ENCODE measurements around the gene GSKIP. TPM values are rescaled to one million over a fixed set of nuclear protein-coding genes. Genes with fewer than 3 reads are reported as not detected.

The GSKIP gene
- total RNA-seq, 4 donors from 2014 or later, result 10.4 to 22.0 (median 13.1) TPM

- TF ChIP-seq CTCF (IDR thresholded peaks at IDR 0.05) (no peak), POLR2AphosphoS5 (IDR thresholded peaks at IDR 0.05) (no peak), EP300 (IDR thresholded peaks at IDR 0.05) (no peak), POLR2A (IDR thresholded peaks at IDR 0.05; ENCODE audit: low read depth) (no peak)
- DNase-seq (ENCODE audit: extremely low spot score), result peak; percentile 77
- H3K4me1 ChIP-seq, result no peaks in the 10 kb centered on the region
- no peaks in the 10 kb centered on the region for H3K9me3 ChIP-seq
- WGBS, result 80% methylated on average over 9 of the region's 9 CpGs
- intact Hi-C loops (cut with DNase I), result no loop called here
- H3K27me3 ChIP-seq, result no peaks in the 10 kb centered on the region
- no peak overlapping the region for H3K4me3 ChIP-seq
- no peaks in the 10 kb centered on the region for H3K36me3 ChIP-seq
- no peak overlapping the region for H3K27ac ChIP-seq (replicated peaks in 1 of 4)
Observed at GRCh38 chr14:96399405-96399804, 36.1 kb downstream of the GSKIP start.

- H3K27me3 ChIP-seq, result no peaks in the 10 kb centered on the region
- intact Hi-C loops (cut with DNase I), result no loop called here
- TF ChIP-seq POLR2AphosphoS5 (IDR thresholded peaks at IDR 0.05), result no peak
- TF ChIP-seq EP300 (IDR thresholded peaks at IDR 0.05), result no peak
- no peaks in the 10 kb centered on the region for H3K4me1 ChIP-seq
- H3K36me3 ChIP-seq, result no peaks in the 10 kb centered on the region
- WGBS, result 82% methylated on average over 5 of the region's 5 CpGs
- no peak overlapping the region for H3K4me3 ChIP-seq
- no peak overlapping the region for H3K27ac ChIP-seq (replicated peaks in 1 of 4)
- H3K9me3 ChIP-seq, result no peaks in the 10 kb centered on the region
- peak; percentile 77 for DNase-seq (ENCODE audit: extremely low spot score)
Observed at GRCh38 chr14:96400495-96400894, 37.2 kb downstream of the GSKIP start.

- Histone ChIP-seq H3K9me3 (no peaks in the 10 kb centered on the region), H3K27me3 (no peaks in the 10 kb centered on the region), H3K36me3 (no peaks in the 10 kb centered on the region), H3K4me3 (no peak overlapping the region), H3K27ac (replicated peaks in 1 of 4) (no peak overlapping the region), H3K4me1 (no peaks in the 10 kb centered on the region)
- WGBS, result 63% methylated on average over 3 of the region's 3 CpGs
- TF ChIP-seq EP300 (IDR thresholded peaks at IDR 0.05) (no peak), POLR2AphosphoS5 (IDR thresholded peaks at IDR 0.05) (peak in 1 of 2 donors; percentile 28)
- intact Hi-C loops (cut with DNase I), result no loop called here
- DNase-seq (ENCODE audit: extremely low spot score), result no peak
Observed at GRCh38 chr14:96403409-96403808, 40.1 kb downstream of the GSKIP start.

GRCh38 chr14:96405677-96406076 lies 42.4 kb downstream of the GSKIP start:
- intact Hi-C loops (cut with DNase I), result no loop called here
- 59% methylated on average over 1 of the region's 1 CpG for WGBS

GRCh38 chr14:96407935-96408570 lies 44.7 kb downstream of the GSKIP start:
- TF ChIP-seq POLR2AphosphoS5 (IDR thresholded peaks at IDR 0.05) (no peak), EP300 (IDR thresholded peaks at IDR 0.05) (no peak), CTCF (IDR thresholded peaks at IDR 0.05) (no peak), POLR2A (IDR thresholded peaks at IDR 0.05; ENCODE audit: low read depth) (no peak)
- intact Hi-C loops (cut with DNase I), result no loop called here
- DNase-seq (ENCODE audit: extremely low spot score), result peak; percentile 85
- Histone ChIP-seq H3K36me3 (no peaks in the 10 kb centered on the region), H3K4me1 (no peaks in the 10 kb centered on the region), H3K27me3 (peaks cover 0 to 1% (median 0%) of the 10 kb centered on the region in 4 donors), H3K4me3 (no peak overlapping the region), H3K27ac (replicated peaks in 1 of 4) (no peak overlapping the region), H3K9me3 (no peaks in the 10 kb centered on the region)
- 68% methylated on average over 3 of the region's 3 CpGs for WGBS

More at GRCh38 chr14:96405677-96406076, 42.4 kb downstream of the GSKIP start:
- DNase-seq (ENCODE audit: extremely low spot score), result no peak
- no peak overlapping the region for H3K4me3 ChIP-seq
- no peaks in the 10 kb centered on the region for H3K9me3 ChIP-seq
- no peak overlapping the region for H3K27ac ChIP-seq (replicated peaks in 1 of 4)
- H3K36me3 ChIP-seq, result no peaks in the 10 kb centered on the region
- TF ChIP-seq EP300 (IDR thresholded peaks at IDR 0.05), result no peak
- no peak for TF ChIP-seq POLR2AphosphoS5 (IDR thresholded peaks at IDR 0.05)
- TF ChIP-seq CTCF (IDR thresholded peaks at IDR 0.05), result no peak
- TF ChIP-seq POLR2A (IDR thresholded peaks at IDR 0.05; ENCODE audit: low read depth), result no peak
- H3K4me1 ChIP-seq, result no peaks in the 10 kb centered on the region
- no peaks in the 10 kb centered on the region for H3K27me3 ChIP-seq

GRCh38 chr14:96408608-96409007 lies 45.3 kb downstream of the GSKIP start:
- Histone ChIP-seq H3K36me3 (no peaks in the 10 kb centered on the region), H3K27ac (replicated peaks in 1 of 4) (no peak overlapping the region), H3K27me3 (peaks cover 0 to 6% (median 0%) of the 10 kb centered on the region in 4 donors), H3K4me3 (no peak overlapping the region), H3K9me3 (no peaks in the 10 kb centered on the region), H3K4me1 (no peaks in the 10 kb centered on the region)
- WGBS, result 84% methylated on average over 12 of the region's 12 CpGs
- intact Hi-C loops (cut with DNase I), result no loop called here
- DNase-seq (ENCODE audit: extremely low spot score), result peak; percentile 74
- TF ChIP-seq POLR2A (IDR thresholded peaks at IDR 0.05; ENCODE audit: low read depth) (no peak), EP300 (IDR thresholded peaks at IDR 0.05) (no peak), CTCF (IDR thresholded peaks at IDR 0.05) (no peak), POLR2AphosphoS5 (IDR thresholded peaks at IDR 0.05) (no peak)

Data from esophagus muscularis mucosa (tissue), 4 donors.